ENCODE data around the gene DEFB131A.
"Not testable (repeated sequence)": the region's sequence is repeated elsewhere in the genome, so short reads cannot be mapped to it uniquely, and the experiment has no call there.

The DEFB131A gene

DNA sequence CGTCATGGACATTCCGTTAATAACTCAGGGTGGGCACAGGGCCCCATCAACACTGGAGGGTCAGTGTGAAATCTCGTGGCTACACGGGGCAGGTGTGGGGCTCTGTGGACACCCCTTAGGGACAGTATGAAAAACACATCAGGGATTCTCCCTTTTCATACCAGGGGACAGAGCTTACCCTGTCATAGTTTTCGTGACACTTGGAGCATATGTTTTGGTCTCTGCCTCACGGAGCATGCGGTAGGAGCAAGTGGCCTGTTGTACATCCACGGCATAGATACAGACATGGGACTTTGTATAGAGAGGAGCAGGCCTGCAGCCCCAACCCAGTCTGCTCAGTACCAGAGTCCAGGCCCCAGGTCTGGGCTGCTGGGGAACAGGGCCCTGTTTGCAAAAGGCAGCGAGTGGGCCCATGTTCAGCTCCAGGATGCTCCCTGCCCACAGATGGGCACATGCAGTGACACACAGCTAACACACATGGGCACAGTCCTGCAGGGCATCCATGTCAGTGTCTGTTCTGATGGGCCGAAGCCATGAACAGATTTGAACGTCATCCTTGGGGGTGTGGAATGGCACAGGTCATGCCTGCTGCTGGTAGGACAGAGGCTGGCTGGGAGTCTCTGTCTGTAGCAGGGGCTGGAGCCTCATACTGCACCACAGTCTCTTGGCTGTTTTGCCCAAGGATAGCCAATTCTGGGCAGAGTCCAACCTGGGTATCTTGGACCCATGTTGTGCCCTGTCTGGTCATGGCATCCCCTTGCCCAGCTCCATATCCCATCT, 50.2 kb downstream of the DEFB131A start:
- DNase-seq (ENCODE audit: low read depth in 2 of 2, low spot score in 1 of 2) = not testable (repeated sequence)

DNA sequence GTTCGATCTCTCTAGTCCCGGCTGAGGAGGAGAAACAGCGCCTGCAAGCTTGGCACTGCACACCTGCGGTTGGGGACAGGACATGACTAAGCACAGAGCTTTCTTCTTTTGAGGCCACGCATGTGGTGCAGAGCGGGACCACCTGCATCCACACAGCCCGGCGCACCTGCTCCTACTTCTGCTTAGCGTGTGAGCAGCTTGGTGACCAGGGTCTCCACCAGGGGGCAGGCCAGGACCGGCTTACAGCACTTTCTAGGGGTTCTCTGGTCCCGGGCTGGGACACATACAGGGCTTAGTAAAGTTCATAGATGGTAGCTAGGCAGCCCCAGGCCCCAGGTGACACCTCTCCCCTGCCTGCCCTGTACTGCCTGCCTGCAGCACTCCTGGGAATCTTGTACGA, 51.2 kb downstream of the DEFB131A start:
- DNase-seq (ENCODE audit: low read depth in 2 of 2, low spot score in 1 of 2) = peak in 1 of 2 donors; percentile 22

DNA sequence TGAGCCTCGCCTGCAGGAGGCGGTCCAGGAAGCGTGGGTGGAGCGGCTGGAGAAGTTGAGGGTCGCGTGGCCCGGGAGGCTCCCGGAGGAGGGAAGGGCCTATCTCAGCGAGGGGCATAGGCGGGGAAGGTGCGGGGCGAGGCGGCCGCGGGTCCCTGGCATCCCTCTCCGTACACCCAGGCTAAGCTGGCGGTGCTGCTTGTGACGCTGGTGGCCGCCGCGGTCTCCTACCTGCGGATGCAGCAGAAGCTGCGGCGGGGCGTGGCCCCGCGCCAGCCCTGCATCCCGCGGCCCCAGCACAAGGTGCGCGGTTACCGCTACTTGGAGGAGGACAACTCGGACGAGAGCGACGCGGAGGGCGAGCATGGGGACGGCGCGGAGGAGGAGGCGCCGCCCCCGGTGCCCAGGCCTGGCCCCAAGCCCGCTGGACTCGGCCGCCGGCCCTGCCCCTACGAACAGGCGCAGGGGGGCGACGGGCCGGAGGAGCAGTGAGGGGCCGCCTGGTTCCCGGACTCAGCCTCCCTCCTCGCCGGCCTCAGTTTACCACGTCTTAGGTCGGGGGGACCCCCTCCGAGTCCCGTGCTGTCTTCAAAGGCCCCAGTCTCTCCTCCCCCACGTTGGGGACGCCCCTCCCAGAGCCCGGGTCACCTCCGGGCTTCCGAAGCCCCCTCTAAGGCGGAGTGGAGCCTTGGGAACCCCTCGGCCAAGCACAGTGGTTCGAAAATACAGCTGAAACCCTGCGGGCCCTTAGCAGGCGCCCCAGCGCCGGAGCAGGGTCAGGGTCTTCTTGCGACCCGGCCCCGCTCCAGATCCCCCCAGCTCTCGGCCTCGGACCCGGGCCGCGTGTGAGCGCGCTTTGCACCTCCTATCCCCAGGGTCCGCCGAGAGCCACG, 53.6 kb downstream of the DEFB131A start:
- DNase-seq (ENCODE audit: low read depth in 2 of 2, low spot score in 1 of 2) = not testable (repeated sequence)

DNA sequence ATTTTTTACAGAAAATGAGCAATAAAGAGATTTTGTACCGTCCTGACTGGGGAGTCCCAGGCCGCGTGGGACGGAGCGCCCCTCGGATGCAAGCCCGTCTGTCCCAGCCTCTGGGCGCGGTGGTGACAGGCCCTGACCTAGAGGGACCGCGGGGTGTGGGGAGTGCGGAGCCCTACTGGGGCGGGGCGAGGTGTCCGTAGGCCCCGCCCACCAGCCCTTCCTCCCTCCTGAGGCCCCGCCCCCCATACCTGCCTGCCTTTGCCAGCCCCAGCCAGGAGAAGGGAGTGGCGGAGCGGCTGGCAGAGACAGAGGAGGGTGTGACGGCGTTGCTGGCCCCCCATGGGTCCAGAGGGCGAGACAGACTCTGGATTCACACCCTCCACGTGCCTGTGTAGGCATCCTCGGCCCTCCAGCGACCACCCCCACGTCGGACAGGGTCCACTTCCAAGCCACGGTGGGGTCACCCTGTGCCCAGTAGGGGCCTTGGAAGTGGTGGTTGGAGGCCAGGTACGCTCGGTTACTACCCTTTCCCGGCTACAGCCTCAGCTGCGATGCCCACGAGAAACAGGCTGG, 54.3 kb downstream of the DEFB131A start:
- DNase-seq (ENCODE audit: low read depth in 2 of 2, low spot score in 1 of 2) = not testable (repeated sequence)

DNA sequence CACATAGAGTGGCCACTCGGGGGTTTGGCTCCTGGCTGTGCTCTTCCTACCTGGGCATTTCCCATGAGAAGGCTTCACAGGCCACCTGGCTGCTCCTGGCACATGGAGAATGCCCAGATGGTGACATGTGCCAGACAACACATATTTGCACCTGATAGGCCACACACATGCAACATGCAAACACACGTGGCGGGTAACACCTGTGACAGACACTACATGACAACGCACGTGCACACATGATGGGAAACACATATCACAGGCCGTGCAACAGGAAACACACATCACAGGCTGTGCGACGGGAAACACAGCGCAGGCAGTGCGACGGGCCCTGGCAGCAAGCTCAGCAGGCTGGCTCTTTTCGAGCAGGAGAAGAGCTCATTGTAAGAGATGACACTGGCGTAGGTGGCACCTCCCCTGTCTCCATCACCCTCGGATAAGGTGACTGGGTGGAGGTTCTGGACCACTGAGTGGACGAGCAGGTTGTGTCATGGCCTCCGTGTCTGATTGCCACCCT, 55.8 kb downstream of the DEFB131A start:
- not testable (repeated sequence) for DNase-seq (ENCODE audit: low read depth in 2 of 2, low spot score in 1 of 2)

All from stimulated activated CD8-positive, alpha-beta memory T cell treated with anti-CD3 and anti-CD28 coated beads, Interleukin-4, amount 100 ng/mL, for 1 hour (primary cell).